Fibroblast of lung (primary cell): ENCODE data around the gene KRTAP4-3. TPM values are rescaled to one million over a fixed set of nuclear protein-coding genes. Genes with fewer than 3 reads are reported as not detected.

Source experiments
- DNase-seq, 2 donors: peaks; one replicate each; pipeline versions ENCODE4 v3.0.0 to v3.0.0-alpha.2; 2010; ENCODE audit warnings: low read depth in 2 of 2
- H2AFZ ChIP-seq: 2 replicates; pipeline ENCODE4 v1.5.1; 2012; ENCODE audit warnings: low read length, control low read depth, inconsistent platforms
- H3K27ac ChIP-seq: 2 replicates; pipeline ENCODE4 v1.5.1; 2011; ENCODE audit warnings: low read length, control low read depth; ENCODE audit not compliant: insufficient read depth
- H3K27me3 ChIP-seq: 2 replicates; pipeline ENCODE4 v1.5.1; 2011; ENCODE audit warnings: mild to moderate bottlenecking, low read length; ENCODE audit not compliant: control insufficient read depth, insufficient read depth
- H3K36me3 ChIP-seq: 2 replicates; pipeline ENCODE4 v1.5.1; 2011; ENCODE audit warnings: low read length; ENCODE audit not compliant: control insufficient read depth, insufficient read depth
- H3K4me1 ChIP-seq: 2 replicates; pipeline ENCODE4 v1.5.1; 2011; ENCODE audit warnings: low read length; ENCODE audit not compliant: control insufficient read depth, insufficient read depth; ENCODE audit errors: extremely low read depth
- H3K4me2 ChIP-seq: 2 replicates; pipeline ENCODE4 v1.5.1; 2011; ENCODE audit warnings: low read length, control low read depth; ENCODE audit not compliant: insufficient read depth; ENCODE audit errors: extremely low read depth
- H3K4me3 ChIP-seq, 4 experiments: fragments of 200-600 bp in 1 of 4; sonication (generic) in 1 of 4; replicated peaks in 1 of 4; 2 replicates each; pipeline ENCODE4 v1.5.1; 2011 to 2016; ENCODE audit warnings: low read length in 4 of 4, low read depth in 3 of 4, mild to moderate bottlenecking in 3 of 4, control low read depth in 2 of 4, inconsistent platforms in 1 of 4, mixed read lengths in 1 of 4; ENCODE audit not compliant: insufficient read depth in 1 of 4; ENCODE audit errors: control extremely low read depth in 1 of 4
- H3K79me2 ChIP-seq: 2 replicates; pipeline ENCODE4 v1.5.1; 2012; ENCODE audit warnings: mild to moderate bottlenecking, low read length, inconsistent platforms; ENCODE audit not compliant: control insufficient read depth, insufficient read depth
- H3K9ac ChIP-seq: 2 replicates; pipeline ENCODE4 v1.5.1; 2011; ENCODE audit warnings: mild to moderate bottlenecking, low read length, control low read depth; ENCODE audit not compliant: insufficient read depth
- H3K9me3 ChIP-seq: 2 replicates; pipeline ENCODE4 v1.5.1; 2012; ENCODE audit warnings: low read depth, low read length; ENCODE audit not compliant: control insufficient read depth, insufficient read depth
- H4K20me1 ChIP-seq: 2 replicates; pipeline ENCODE4 v1.5.1; 2011; ENCODE audit warnings: low read length; ENCODE audit not compliant: control insufficient read depth, insufficient read depth; ENCODE audit errors: extremely low read depth
- EZH2 ChIP-seq: IDR thresholded peaks from 2 replicates; pipeline ENCODE4 v1.5.1; 2012; ENCODE audit warnings: low read length, control low read depth, mild to moderate bottlenecking; ENCODE audit errors: missing control alignments
- polyA plus RNA-seq, 2 donors: library from polyadenylated mRNA; depleted of rRNA in 1 of 2; stranded (reverse) in 1 of 2; unstranded in 1 of 2; fragments of >200 nt; gene quantifications; 2 replicates each; pipeline ENCODE4 v1.2.1, GENCODE V29; 2011 to 2012; ENCODE audit warnings: missing spikeins in 1 of 2
- total RNA-seq: library from RNA; depleted of rRNA; stranded (reverse); fragments of >200 nt; gene quantifications from 2 replicates; pipeline ENCODE4 v1.2.1, GENCODE V29; 2014
- TF ChIP-seq, protein P1 (sequence below), 2 donors: IDR thresholded peaks in 1 of 2; conservative IDR thresholded peaks in 1 of 2; 1 replicate in 1 of 2; 2 replicates in 1 of 2; pipeline ENCODE4 v1.5.1; 2011 to 2012; ENCODE audit warnings: low read length in 2 of 2, control low read depth in 1 of 2, inconsistent platforms in 1 of 2, low read depth in 1 of 2, mild to moderate bottlenecking in 1 of 2

KRTAP4-3 gene
- total and polyA plus RNA-seq, 2 donors (not counting 1 experiment from before 2014, with no cell fraction given): not detected

DNA sequence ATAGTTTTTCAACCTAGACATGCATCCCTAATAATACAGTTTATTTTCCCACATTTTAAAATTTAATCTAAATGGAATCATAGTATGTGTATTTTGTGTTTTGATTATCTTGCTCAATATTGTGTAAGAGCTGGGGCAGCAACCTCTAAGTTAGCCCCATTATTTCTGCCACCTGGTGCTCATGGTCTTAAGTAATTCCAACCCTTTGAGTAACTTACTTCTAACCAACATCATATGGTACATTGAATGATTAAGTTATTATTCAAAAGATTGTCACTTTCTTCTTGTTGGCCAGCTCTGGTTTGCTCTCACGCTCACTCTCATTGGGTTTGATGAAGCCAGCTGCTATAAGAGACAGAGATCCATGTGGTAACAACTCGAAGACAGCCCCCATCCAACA, 3.9 kb upstream of the KRTAP4-3 start:
- TF ChIP-seq EZH2: no peak
- TF ChIP-seq, protein P1, sequence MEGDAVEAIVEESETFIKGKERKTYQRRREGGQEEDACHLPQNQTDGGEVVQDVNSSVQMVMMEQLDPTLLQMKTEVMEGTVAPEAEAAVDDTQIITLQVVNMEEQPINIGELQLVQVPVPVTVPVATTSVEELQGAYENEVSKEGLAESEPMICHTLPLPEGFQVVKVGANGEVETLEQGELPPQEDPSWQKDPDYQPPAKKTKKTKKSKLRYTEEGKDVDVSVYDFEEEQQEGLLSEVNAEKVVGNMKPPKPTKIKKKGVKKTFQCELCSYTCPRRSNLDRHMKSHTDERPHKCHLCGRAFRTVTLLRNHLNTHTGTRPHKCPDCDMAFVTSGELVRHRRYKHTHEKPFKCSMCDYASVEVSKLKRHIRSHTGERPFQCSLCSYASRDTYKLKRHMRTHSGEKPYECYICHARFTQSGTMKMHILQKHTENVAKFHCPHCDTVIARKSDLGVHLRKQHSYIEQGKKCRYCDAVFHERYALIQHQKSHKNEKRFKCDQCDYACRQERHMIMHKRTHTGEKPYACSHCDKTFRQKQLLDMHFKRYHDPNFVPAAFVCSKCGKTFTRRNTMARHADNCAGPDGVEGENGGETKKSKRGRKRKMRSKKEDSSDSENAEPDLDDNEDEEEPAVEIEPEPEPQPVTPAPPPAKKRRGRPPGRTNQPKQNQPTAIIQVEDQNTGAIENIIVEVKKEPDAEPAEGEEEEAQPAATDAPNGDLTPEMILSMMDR (conservative IDR thresholded peaks at IDR 0.05 in 1 of 2, IDR thresholded peaks at IDR 0.05 in 1 of 2; ENCODE audit: low read depth in 1 of 2, low read length in 2 of 2): no peak

DNA sequence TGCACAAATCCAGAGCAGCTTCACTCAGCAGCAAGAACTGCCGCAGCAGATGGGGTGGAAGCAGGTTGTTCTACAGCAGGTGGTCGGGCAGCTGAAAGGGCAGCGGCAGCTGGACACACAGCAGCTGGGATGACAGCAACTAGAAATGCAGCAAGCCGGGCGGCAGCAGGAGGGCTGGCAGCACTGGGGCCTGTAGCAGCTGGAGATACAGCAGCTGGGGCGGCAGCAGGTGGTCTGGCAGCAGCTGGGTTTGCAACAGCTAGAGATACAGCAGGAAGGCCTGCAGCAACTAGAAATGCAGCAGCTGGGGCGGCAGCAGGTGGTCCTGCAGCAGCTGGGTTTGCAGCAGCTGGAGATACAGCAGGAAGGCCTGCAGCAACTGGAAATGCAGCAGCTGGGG, 460 bp downstream of the KRTAP4-3 start:
- Histone ChIP-seq H3K4me2 (no peak overlapping the region), H3K4me3 (no peak overlapping the region), H4K20me1 (no peaks in the 10 kb centered on the region), H3K79me2 (no peaks in the 10 kb centered on the region), H3K27me3 (no peaks in the 10 kb centered on the region), H3K9ac (no peak overlapping the region), H2AFZ (no peak overlapping the region), H3K27ac (no peak overlapping the region), H3K9me3 (no peaks in the 10 kb centered on the region), H3K4me1 (no peaks in the 10 kb centered on the region), H3K36me3 (no peaks in the 10 kb centered on the region)
- TF ChIP-seq, protein P1 (conservative IDR thresholded peaks at IDR 0.05 in 1 of 2, IDR thresholded peaks at IDR 0.05 in 1 of 2; ENCODE audit: low read depth in 1 of 2, low read length in 2 of 2): no peak
- TF ChIP-seq EZH2: no peak
- DNase-seq: no peak

More for the DNA sequence above, 3.9 kb upstream of the KRTAP4-3 start:
- H3K9me3 ChIP-seq: no peaks in the 10 kb centered on the region
- H3K27ac ChIP-seq: no peak overlapping the region
- peak in 1 of 2 donors; percentile 4 for DNase-seq
- H3K79me2 ChIP-seq: no peaks in the 10 kb centered on the region
- no peak overlapping the region for H3K9ac ChIP-seq
- H4K20me1 ChIP-seq: no peaks in the 10 kb centered on the region
- H3K4me2 ChIP-seq: no peak overlapping the region
- no peaks in the 10 kb centered on the region for H3K4me1 ChIP-seq
- H3K27me3 ChIP-seq: no peaks in the 10 kb centered on the region
- H2AFZ ChIP-seq: no peak overlapping the region
- H3K36me3 ChIP-seq: no peaks in the 10 kb centered on the region
- no peak overlapping the region for H3K4me3 ChIP-seq

DNA sequence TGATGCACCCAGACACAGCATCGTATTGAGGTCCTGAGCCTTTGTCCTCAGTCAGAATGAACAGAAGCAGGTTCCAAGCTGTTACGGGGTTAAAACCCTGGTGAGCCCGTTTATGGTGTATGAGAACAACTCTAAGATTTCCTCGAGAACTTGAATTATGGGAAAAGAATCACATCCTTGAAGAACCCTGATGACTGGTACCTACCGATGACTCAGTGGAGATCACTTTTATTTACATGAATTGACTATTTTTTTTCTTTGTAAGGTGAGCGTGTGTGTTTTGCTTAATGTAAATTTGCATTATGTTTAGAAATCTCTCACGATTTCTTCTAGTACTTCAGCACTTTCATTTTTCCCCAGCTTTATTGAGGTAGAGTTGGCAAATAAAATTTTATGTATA, 4.2 kb downstream of the KRTAP4-3 start:
- H3K9ac ChIP-seq: no peak overlapping the region
- no peaks in the 10 kb centered on the region for H3K27me3 ChIP-seq
- H4K20me1 ChIP-seq: no peaks in the 10 kb centered on the region
- no peak overlapping the region for H3K4me3 ChIP-seq
- no peak overlapping the region for H2AFZ ChIP-seq
- H3K79me2 ChIP-seq: no peaks in the 10 kb centered on the region
- no peak overlapping the region for H3K27ac ChIP-seq
- no peaks in the 10 kb centered on the region for H3K36me3 ChIP-seq
- TF ChIP-seq EZH2: no peak
- TF ChIP-seq, protein P1 (conservative IDR thresholded peaks at IDR 0.05 in 1 of 2, IDR thresholded peaks at IDR 0.05 in 1 of 2; ENCODE audit: low read depth in 1 of 2, low read length in 2 of 2): no peak
- DNase-seq: peak in 1 of 2 donors; percentile 17
- no peaks in the 10 kb centered on the region for H3K4me1 ChIP-seq
- no peak overlapping the region for H3K4me2 ChIP-seq
- H3K9me3 ChIP-seq: no peaks in the 10 kb centered on the region
